ENCODE measurements around the gene ABCA1.

The ABCA1 gene

DNA sequence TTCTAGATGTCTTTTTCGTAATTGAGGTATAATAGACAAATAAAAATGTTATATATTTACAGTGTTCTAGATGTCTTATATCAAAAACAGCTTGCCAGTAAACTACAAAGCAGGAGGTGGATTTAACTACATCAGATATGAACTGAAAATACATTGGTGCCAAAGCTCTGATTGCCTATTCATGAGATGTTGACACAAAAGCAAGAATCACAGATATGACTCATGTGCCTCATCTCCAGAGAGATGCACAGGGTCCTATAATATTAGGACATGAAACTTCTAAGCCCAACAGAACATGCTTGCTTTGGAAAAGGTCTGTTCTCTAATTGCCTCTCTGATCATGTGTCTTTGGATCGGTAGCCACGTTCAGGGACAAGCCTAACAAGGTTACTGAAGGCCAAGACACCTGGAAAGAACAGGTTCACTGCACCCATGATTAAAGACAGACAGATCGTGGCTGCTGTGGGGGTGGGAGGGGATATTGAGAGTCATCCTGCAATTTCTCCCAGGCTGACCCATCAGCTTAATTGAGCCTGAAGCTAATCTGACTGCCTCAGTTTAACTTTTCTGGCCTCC is 16.8 kb downstream of the ABCA1 start:
- TF ChIP-seq, protein P1, sequence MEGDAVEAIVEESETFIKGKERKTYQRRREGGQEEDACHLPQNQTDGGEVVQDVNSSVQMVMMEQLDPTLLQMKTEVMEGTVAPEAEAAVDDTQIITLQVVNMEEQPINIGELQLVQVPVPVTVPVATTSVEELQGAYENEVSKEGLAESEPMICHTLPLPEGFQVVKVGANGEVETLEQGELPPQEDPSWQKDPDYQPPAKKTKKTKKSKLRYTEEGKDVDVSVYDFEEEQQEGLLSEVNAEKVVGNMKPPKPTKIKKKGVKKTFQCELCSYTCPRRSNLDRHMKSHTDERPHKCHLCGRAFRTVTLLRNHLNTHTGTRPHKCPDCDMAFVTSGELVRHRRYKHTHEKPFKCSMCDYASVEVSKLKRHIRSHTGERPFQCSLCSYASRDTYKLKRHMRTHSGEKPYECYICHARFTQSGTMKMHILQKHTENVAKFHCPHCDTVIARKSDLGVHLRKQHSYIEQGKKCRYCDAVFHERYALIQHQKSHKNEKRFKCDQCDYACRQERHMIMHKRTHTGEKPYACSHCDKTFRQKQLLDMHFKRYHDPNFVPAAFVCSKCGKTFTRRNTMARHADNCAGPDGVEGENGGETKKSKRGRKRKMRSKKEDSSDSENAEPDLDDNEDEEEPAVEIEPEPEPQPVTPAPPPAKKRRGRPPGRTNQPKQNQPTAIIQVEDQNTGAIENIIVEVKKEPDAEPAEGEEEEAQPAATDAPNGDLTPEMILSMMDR (conservative IDR thresholded peaks at IDR 0.05; ENCODE audit: low read length), result no peak
- DNase-seq (ENCODE audit: low read depth), result no peak
- no peak overlapping the region for H3K4me3 ChIP-seq (ENCODE audit: low read length)

GRCh38 chr9:104907278-104907951 is 20.5 kb downstream of the ABCA1 start:
- peak; percentile 85 for DNase-seq (ENCODE audit: low read depth)
- H3K4me3 ChIP-seq (ENCODE audit: low read length), result no peak overlapping the region
- TF ChIP-seq, protein P1 (conservative IDR thresholded peaks at IDR 0.05; ENCODE audit: low read length), result no peak

DNA sequence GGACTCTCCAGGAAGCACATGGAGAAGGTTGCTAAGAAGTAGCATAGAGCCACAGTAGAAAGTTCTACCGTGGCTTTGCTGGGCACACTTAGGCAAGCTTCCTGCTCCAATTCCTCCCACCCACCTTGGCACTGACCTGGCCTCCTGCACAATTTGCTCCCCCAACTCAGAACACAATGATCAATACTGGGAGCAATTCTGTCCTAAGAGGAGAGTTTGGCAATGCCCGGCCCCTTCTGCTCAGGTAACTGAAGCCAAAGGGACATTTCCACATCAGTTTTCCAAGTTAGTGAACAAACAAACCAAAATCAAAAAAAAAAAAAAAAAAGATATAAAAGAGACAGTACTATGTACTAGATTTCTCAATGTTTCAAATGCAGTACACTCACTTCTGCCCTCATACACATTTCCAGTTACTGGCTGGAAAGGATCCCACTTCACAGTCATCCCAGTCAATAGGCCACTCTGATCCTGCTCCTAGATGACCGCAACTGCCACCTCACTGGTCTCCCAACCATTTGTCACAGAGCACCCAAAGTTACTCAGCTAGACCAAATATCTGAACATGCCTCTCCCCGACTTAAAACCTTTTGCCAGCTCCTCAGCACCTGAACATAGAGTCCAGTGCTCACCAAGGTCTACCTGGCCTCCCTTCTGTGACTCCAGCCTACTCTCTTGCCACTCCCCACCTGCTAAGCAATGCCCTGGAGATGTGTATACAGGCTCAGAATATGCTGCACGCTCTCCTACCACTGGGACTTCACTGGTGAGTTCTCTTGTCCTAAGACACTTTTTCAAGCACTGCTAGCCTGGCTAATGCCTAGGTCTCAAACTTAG is 21.3 kb downstream of the ABCA1 start:
- TF ChIP-seq, protein P1 (conservative IDR thresholded peaks at IDR 0.05; ENCODE audit: low read length), result no peak
- DNase-seq (ENCODE audit: low read depth), result peak; percentile 93
- H3K4me3 ChIP-seq (ENCODE audit: low read length), result no peak overlapping the region

GRCh38 chr9:104905931-104906330 is 22.0 kb downstream of the ABCA1 start:
- TF ChIP-seq, protein P1 (conservative IDR thresholded peaks at IDR 0.05; ENCODE audit: low read length), result no peak
- H3K4me3 ChIP-seq (ENCODE audit: low read length), result no peak overlapping the region
- DNase-seq (ENCODE audit: low read depth), result peak; percentile 62

GRCh38 chr9:104905153-104905901 is 22.6 kb downstream of the ABCA1 start:
- no peak for DNase-seq (ENCODE audit: low read depth)
- H3K4me3 ChIP-seq (ENCODE audit: low read length), result no peak overlapping the region
- TF ChIP-seq, protein P1 (conservative IDR thresholded peaks at IDR 0.05; ENCODE audit: low read length), result no peak

DNA sequence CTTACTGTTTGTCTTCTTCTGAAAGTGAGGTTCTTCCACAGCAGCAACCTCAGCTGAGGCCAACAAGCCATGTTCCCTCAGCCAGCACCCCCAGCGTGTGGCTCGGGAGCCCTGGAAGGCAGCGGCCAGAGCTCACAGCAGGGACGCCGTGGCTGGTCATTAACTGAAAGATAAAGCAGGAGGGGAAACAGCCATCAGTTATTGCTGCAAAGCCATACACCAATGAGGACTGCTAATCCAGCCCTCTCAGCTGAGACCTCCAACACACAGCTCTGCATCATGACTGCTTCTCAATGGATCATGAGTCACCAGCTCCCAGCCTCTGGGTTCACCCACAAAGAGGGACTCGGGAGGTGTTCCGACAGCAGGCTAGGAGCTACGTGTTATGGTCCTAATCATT is 24.3 kb downstream of the ABCA1 start:
- DNase-seq (ENCODE audit: low read depth), result no peak
- TF ChIP-seq, protein P1 (conservative IDR thresholded peaks at IDR 0.05; ENCODE audit: low read length), result no peak
- no peak overlapping the region for H3K4me3 ChIP-seq (ENCODE audit: low read length)

All from AG10803 (cell line).